Right lobe of liver (tissue), 6 donors: ENCODE data around the gene C11orf68. TPM values are rescaled to one million over a fixed set of nuclear protein-coding genes. Genes with fewer than 3 reads are reported as not detected.
A peak's percentile ranks its signal among the peaks of the same experiment; 100 is the strongest.

Experiments
- ATAC-seq, 4 donors: fragments of 200-7000 bp; cut with Tn5 transposase; one replicate each; pipeline ENCODE4 v1.9.1; 2020; ENCODE audit warnings: mild to moderate bottlenecking in 4 of 4, moderate library complexity in 4 of 4
- DNase-seq, 3 donors: peaks; one replicate each; pipeline ENCODE4 v3.0.0-alpha.2; 2020
- H3K27ac ChIP-seq, 3 donors: fragments of 200-600 bp; one replicate each; pipeline ENCODE4 v1.8.0; 2022
- H3K27me3 ChIP-seq, 2 donors: fragments of 200-600 bp; one replicate each; pipeline ENCODE4 v1.8.0; 2022
- H3K36me3 ChIP-seq, 4 donors: fragments of 200-600 bp; sonication (generic) in 1 of 4; one replicate each; pipeline versions ENCODE4 v1.5.1 to v1.8.0; 2017 to 2022; ENCODE audit warnings: control low read depth in 1 of 4
- H3K4me1 ChIP-seq, 4 donors: fragments of 200-600 bp; sonication (generic) in 1 of 4; one replicate each; pipeline versions ENCODE4 v1.5.1 to v1.8.0; 2017 to 2022; ENCODE audit warnings: control low read depth in 1 of 4
- H3K4me3 ChIP-seq, 3 donors: fragments of 200-600 bp; one replicate each; pipeline ENCODE4 v1.8.0; 2022
- H3K9me3 ChIP-seq, 4 donors: fragments of 200-600 bp; sonication (generic) in 1 of 4; one replicate each; pipeline versions ENCODE4 v1.5.1 to v1.8.0; 2017 to 2022; ENCODE audit warnings: control low read depth in 1 of 4
- CTCF ChIP-seq, 4 donors: fragments of 200-600 bp in 3 of 4; fragments of 450-650 bp in 1 of 4; IDR thresholded peaks; one replicate each; pipeline versions ENCODE4 v1.5.1 to v1.8.0; 2016 to 2022; ENCODE audit warnings: antibody characterized with exemption in 4 of 4, mild to moderate bottlenecking in 2 of 4
- POLR2A ChIP-seq: fragments of 450-650 bp; IDR thresholded peaks from one replicate; pipeline ENCODE4 v1.6.1; 2017; ENCODE audit warnings: antibody characterized with exemption, mild to moderate bottlenecking
- WGBS: methylation state at CpG from one replicate; pipeline ENCODE4 v1.1.6; 2018; ENCODE audit warnings: low coverage, low lambda C conversion rate; ENCODE audit not compliant: insufficient coverage; ENCODE audit errors: missing lambda C conversion rate; 5-methylcytosine and 5-hydroxymethylcytosine counted together
- intact Hi-C, 2 donors: fragments of 100-400 bp; cut with DNase I; formaldehyde crosslinking; loops; one replicate each; pipeline versions ENCODE4 v1.11.2 to v1.14.1; 2022
- total RNA-seq, 6 experiments: library from RNA; depleted of rRNA in 2 of 6; stranded (reverse); fragments of >200 nt in 2 of 6; fragmentation: NEBNext Ultra II Directional in 3 of 6; extraction: Animal tissue kit (Norgen Biotek cat#: 25700) in 3 of 6; gene quantifications; one replicate each; pipeline versions ENCODE4 v1.1.0 to v1.2.4, GENCODE V29; 2016 to 2023
- donor health status: DM: no; HTN: yes; CAD: no.
- donor health status: DM: no; HTN: no; CAD: no.
- donor health status: DM: no; HTN: no; CAD: no.
- donor health status: DM: no; HTN: yes; CAD: no.
- donor health status: DM: no; HTN: yes; CAD: no.

Gene C11orf68
- total RNA-seq, 6 experiments from 2014 or later = 6.5 to 14.0 (median 12.4) TPM

GRCh38 chr11:65886826-65887722, 31.8 kb downstream of the C11orf68 start:
- Histone ChIP-seq H3K4me1 (peaks cover 0 to 32% (median 8%) of the 10 kb centered on the region in 4 donors), H3K4me3 (peak overlapping the region in 2 of 3 donors; percentile 73 to 80), H3K36me3 (peaks cover 0 to 11% (median 0%) of the 10 kb centered on the region in 4 donors), H3K27ac (peak overlapping the region in 1 of 3 donors; percentile 88), H3K27me3 (no peaks in the 10 kb centered on the region), H3K9me3 (no peaks in the 10 kb centered on the region)
- DNase-seq (no peak), ATAC-seq (no peak)
- intact Hi-C loops = loop anchor here (10.0 kb wide), 1 partner anchor 98 kb away; no protein-coding TSS in a partner anchor
- 78% methylated on average over 10 of the region's 14 CpGs for WGBS
- TF ChIP-seq POLR2A (no peak), CTCF (IDR thresholded peaks at IDR 0.05) (no peak)

DNA sequence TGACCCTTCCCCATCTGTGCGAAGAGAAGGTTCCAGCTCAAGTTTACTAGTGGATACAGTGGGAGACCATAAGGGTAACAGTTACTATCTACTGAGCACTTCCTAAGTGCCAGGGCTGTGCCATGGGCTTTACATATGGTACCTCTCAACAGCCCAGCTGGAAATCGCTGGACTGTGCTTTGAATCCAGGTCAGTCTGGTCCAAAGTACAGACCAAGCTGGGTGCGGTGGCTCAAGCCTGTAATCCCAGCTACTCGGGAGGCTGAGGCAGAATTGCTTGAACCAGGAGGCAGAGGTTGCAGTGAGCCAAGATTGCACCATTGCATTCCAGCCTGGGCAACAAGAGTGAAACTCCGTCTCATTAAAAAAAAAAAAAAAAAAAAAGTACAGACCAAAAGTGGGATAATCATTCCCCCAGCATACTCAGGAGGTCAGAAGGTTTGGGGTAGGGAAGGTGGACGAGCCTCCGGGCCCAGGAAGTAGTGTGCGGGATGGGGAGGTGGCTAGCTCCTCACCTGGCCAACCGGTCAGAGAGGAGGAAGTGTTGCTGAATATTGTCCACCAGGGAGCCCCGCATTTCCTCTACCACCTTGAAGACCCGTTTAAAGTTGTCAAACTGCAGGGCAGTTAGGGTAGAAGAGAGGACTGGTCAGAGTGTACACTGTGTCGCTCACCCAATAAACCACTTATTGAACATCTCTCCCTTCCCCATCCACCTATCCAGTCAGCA, 32.9 kb downstream of the C11orf68 start:
- Histone ChIP-seq H3K4me3 (no peak overlapping the region), H3K27ac (no peak overlapping the region), H3K36me3 (peaks cover 0 to 11% (median 0%) of the 10 kb centered on the region in 4 donors), H3K27me3 (no peaks in the 10 kb centered on the region), H3K9me3 (no peaks in the 10 kb centered on the region), H3K4me1 (peaks cover 0 to 25% (median 8%) of the 10 kb centered on the region in 4 donors)
- ATAC-seq = no peak
- TF ChIP-seq CTCF (IDR thresholded peaks at IDR 0.05) = no peak
- no peak for TF ChIP-seq POLR2A
- intact Hi-C loops = loop anchor here (10.0 kb wide), 1 partner anchor 99 kb away; no protein-coding TSS in a partner anchor
- WGBS = 77% methylated on average over 9 of the region's 12 CpGs
- no peak for DNase-seq

GRCh38 chr11:65885231-65885630, 33.6 kb downstream of the C11orf68 start:
- H3K9me3 ChIP-seq = no peaks in the 10 kb centered on the region
- no peak overlapping the region for H3K4me3 ChIP-seq
- peaks cover 0 to 11% (median 0%) of the 10 kb centered on the region in 4 donors for H3K36me3 ChIP-seq
- no peak overlapping the region for H3K27ac ChIP-seq
- DNase-seq (no peak), ATAC-seq (no peak)
- WGBS = 100% methylated on average over 1 of the region's 7 CpGs
- peaks cover 0 to 22% (median 8%) of the 10 kb centered on the region in 4 donors for H3K4me1 ChIP-seq
- H3K27me3 ChIP-seq = no peaks in the 10 kb centered on the region
- intact Hi-C loops = loop anchor here (10.0 kb wide), 1 partner anchor 100 kb away; no protein-coding TSS in a partner anchor
- TF ChIP-seq POLR2A (no peak), CTCF (IDR thresholded peaks at IDR 0.05) (no peak)

DNA sequence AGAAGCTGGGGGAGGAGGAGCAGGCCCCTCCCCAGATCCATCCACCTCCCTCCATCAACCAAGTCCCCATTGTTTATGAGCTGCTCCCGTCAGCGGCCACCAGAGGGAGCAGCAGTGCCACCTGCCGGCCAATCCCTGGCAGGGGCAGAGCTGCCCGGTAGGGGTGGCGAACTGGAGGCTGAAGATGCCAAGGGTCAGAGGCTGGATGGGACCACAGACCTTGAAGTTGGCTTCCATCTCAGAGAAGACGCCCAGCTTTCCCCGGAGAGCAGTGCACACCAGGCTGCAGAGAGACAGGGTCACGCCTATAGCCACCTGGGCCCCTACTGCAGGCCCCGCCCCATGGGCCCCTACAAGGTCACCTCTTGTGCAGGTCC, 34.2 kb downstream of the C11orf68 start:
- ATAC-seq (peak; percentile 43 to 60 (median 52)), DNase-seq (peak; percentile 80 to 83 (median 80))
- no peaks in the 10 kb centered on the region for H3K9me3 ChIP-seq
- H3K4me3 ChIP-seq = no peak overlapping the region
- intact Hi-C loops = loop anchor here (10.0 kb wide), 1 partner anchor 100 kb away; no protein-coding TSS in a partner anchor
- H3K4me1 ChIP-seq = peaks cover 0 to 17% (median 6%) of the 10 kb centered on the region in 4 donors
- no peak overlapping the region for H3K27ac ChIP-seq
- TF ChIP-seq POLR2A = no peak
- TF ChIP-seq CTCF (IDR thresholded peaks at IDR 0.05) = peak; percentile 98 to 99 (median 99)
- peaks cover 0 to 11% (median 0%) of the 10 kb centered on the region in 4 donors for H3K36me3 ChIP-seq
- no peaks in the 10 kb centered on the region for H3K27me3 ChIP-seq
- WGBS = no CpG with 5 or more reads among the region's 9 CpGs
